GM19193 (cell line): Measurements from ENCODE around the gene TRAF5.

Experiments used
- POLR2A ChIP-seq: IDR thresholded peaks from 4 replicates; pipeline ENCODE4 v1.6.1; 2011; ENCODE audit not compliant: insufficient read depth, insufficient read length; ENCODE audit errors: extremely low read depth

Gene TRAF5

GRCh38 chr1:211326528-211327345, at the start of gene TRAF5:
Gene TRAF5, plus strand, starts transcription at chr1:211326833. Its CDS starts 26,407 bp downstream, at chr1:211353240.
- peak; percentile 70 for TF ChIP-seq POLR2A

- TF ChIP-seq POLR2A, result no peak
Observed at GRCh38 chr1:211279340-211279739, 47.3 kb upstream of the TRAF5 start.

- no peak for TF ChIP-seq POLR2A
Observed at GRCh38 chr1:211280910-211281309, 45.7 kb upstream of the TRAF5 start.

- TF ChIP-seq POLR2A, result no peak
Observed at GRCh38 chr1:211281320-211282022, 45.2 kb upstream of the TRAF5 start.

GRCh38 chr1:211282023-211282373, 44.6 kb upstream of the TRAF5 start:
- no peak for TF ChIP-seq POLR2A

GRCh38 chr1:211285196-211285595, 41.4 kb upstream of the TRAF5 start:
- no peak for TF ChIP-seq POLR2A

GRCh38 chr1:211287218-211287617, 39.4 kb upstream of the TRAF5 start:
- no peak for TF ChIP-seq POLR2A

- TF ChIP-seq POLR2A, result no peak
Observed at GRCh38 chr1:211292411-211292810, 34.2 kb upstream of the TRAF5 start.

- TF ChIP-seq POLR2A, result no peak
Observed at GRCh38 chr1:211296396-211296795, 30.2 kb upstream of the TRAF5 start.

GRCh38 chr1:211305044-211305443, 21.6 kb upstream of the TRAF5 start:
- TF ChIP-seq POLR2A, result no peak

GRCh38 chr1:211309617-211310016, 17.0 kb upstream of the TRAF5 start:
- TF ChIP-seq POLR2A, result no peak

GRCh38 chr1:211313392-211313791, 13.2 kb upstream of the TRAF5 start:
- TF ChIP-seq POLR2A, result no peak

- no peak for TF ChIP-seq POLR2A
Observed at GRCh38 chr1:211318576-211319280, 7.9 kb upstream of the TRAF5 start.

- no peak for TF ChIP-seq POLR2A
Observed at GRCh38 chr1:211319892-211320291, 6.7 kb upstream of the TRAF5 start.

GRCh38 chr1:211320980-211321379, 5.7 kb upstream of the TRAF5 start:
- TF ChIP-seq POLR2A, result no peak
